CD4-positive, alpha-beta T cell treated with Interleukin-4 for 4 hours (primary cell): ENCODE data around the gene TENM4.

ENCODE experiments used
- DNase-seq: peaks from one replicate; pipeline ENCODE4 v3.0.0-alpha.2; 2020

TENM4 gene

GRCh38 chr11:79076526-79077115 lies 364.2 kb downstream of the TENM4 start:
- peak; percentile 4 for DNase-seq

GRCh38 chr11:79074547-79074946 lies 366.3 kb downstream of the TENM4 start:
- DNase-seq: no peak

DNA sequence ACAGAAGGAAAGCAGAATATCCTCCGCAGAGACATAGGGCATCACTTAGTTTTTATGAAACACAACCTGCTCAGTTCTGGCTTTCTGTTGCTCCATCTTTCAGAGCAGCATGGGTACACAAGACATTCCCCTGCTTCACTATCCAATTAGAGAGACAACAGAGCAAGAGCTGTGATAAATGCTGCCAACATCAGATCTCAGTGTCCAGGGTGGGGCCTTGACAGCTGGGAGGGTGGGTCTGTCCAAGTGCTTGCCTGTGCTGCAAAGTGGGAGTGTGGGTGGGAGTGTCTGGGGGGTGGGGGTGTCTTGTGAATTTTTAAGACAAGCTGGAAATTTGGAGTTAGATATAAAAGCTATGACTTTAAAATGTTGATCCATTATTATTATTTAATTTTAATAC lies 369.6 kb downstream of the TENM4 start:
- DNase-seq: no peak

DNA sequence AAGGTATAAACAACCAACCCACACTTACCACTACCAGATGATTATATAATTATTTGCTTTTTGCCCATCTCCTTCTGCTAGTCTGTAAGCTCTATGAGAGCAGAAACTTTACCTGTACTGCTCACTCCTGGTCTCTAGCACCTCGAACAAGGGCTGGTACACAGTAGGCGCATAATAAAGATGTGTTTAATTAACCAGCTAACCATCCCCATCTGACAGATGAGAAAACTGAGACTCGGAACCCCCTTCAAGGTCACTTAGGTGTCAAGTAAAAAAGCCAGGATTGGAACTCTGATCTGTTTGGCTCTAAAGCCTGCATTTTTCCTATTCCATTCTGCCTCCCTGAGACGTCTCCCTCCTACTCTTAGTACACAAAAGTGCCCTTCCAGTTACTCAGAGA lies 370.3 kb downstream of the TENM4 start:
- no peak for DNase-seq

DNA sequence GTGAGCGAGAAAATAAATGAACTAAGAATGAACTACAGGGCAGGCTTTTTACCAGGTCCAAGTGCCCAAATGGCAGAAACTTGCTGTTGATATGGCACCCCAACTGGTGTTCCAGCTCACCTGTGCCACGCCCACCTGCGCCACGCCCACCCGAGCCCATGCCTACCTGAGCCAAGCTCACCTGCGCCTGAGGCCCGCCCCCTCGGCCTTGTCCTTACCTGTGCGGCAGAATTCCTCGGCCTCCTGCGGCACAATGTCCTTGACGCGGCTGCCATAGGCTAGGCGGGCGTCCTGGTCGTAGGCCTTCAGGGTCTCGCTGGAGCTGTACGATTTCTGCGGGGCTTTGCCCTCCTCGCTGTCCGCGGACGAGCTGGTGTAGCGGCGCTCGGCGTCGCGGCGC lies 371.3 kb downstream of the TENM4 start:
- DNase-seq: no peak

GRCh38 chr11:79068356-79068755 lies 372.5 kb downstream of the TENM4 start:
- no peak for DNase-seq

- DNase-seq: no peak
These were observed 373.5 kb downstream of the TENM4 start for GRCh38 chr11:79067352-79067679.

DNA sequence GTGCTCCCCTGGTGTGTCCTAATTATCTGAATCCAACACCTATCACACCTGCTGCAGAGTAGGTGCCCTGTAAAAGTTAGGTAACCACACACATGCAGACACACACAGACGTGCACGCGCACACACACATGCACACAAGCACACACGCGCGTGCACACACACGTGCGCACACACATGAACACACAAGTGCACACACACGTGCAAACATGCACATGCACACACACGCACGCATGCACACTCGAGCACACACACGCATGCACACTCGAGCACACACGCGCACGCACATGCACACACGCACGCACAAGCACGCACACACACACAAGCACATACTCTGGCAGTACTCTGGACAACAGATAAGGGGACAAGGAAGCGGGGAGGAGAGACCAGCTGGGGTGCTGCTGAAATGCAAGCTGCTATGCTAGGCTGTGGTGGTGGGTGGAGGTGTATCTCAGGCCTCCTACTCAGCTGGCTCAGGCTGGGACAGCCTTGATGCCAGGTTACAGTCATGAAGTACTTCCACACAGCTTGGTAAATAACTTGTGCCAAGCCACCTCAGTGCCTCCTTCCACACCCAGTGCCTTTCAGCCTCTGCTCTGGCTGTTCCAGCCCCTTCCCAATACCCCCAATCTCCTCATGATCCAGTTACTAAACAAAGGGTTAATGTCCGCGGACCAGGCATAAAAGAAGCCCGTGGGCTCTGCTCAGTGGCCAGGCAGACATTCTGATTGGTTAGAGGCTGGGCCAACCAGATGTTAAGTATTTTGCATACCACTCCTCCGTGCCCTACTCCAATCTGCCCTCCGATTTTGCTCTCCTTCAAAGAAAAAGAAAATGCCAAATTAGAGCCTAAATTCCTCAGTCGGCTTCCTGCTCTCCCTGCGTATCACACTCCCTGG lies 374.1 kb downstream of the TENM4 start:
- DNase-seq: no peak

DNA sequence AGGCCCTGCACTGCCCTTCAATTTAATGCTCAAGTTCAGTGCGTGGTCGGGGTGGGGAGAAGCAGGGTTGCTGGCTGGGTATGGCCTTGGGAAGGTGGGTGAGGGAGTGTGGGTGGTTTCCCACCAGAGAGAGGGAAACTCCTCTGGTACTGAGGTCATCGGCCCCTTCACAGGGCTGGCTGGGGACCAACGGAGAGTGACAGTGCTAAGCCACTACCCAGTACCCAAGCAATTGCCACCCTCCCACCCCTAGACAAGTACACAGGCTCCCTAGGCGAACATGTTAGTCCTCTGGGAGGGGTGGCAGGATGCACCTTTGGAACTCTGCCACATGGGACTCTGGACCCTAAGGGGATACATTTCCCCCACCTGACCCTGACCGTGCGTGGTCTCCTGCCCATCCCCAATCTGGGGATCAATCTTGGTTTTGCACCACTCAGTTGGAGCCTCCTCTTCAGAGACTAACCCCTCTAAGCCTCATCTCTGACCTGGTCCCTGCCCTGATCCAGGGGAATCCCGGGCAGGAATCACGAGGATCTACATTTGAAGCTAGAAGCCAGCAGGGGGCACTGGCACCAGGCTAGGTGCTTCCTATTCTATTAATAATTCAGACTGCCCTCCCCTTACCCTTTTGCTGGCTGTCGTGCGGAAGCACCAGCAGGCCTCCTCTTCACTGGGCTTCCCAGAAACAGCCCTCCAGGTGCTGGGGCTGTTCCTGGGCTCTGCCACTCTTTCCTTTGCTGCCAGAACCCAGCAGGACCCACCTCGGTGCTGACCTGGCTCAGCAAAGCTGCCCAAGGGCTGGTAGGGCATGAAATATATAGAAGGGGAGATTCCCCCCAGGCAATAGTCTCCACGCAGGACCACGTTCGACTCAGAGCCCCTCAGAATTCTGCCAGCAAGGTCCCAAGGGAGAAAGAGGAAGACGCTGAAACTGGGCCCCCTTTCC lies 377.7 kb downstream of the TENM4 start:
- DNase-seq: no peak

DNA sequence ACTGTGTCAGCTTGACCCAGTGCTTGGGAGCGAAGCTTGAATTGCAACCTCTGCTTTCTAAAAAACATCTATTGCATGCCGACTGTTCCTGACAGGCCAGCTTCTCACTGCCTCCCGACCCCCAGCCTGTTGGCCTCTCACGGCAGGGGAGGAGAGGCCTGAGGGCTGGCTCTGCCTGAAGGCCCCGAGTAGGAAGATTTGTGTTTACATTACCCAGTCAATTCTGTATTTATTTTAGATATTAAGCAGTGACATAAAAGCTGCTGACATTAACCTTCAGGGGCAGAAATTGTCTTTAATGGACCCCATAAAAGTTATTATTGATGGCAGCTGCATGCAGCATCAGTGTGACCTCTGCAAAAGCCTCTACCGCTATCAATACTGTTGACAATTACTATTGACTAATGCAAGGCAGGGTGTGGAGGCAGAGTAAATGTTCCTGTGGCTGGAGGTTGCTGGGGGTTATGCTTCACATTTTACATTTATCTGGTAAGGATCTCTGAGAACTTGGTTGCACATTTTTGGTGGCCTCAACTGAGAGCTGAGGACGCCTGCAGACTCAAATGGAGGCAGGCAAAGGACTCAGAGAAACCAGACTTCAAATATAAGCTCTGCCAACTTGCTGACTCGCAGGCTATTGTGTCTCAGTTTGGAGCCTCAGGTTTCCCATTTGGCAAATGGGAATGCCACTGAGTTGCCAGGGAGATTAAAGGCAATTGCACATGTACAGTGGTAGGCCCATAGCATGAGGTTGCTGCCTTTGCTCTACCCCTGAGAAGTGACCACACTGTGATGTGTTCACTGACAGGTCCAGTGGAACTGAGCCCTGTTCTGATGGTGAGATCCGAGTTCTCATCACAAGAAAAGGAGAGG lies 380.5 kb downstream of the TENM4 start:
- no peak for DNase-seq

- DNase-seq: no peak
These were observed 381.7 kb downstream of the TENM4 start for GRCh38 chr11:79059141-79059540.

GRCh38 chr11:79055856-79056631 lies 384.8 kb downstream of the TENM4 start:
- no peak for DNase-seq

GRCh38 chr11:79054636-79055035 lies 386.2 kb downstream of the TENM4 start:
- no peak for DNase-seq

DNA sequence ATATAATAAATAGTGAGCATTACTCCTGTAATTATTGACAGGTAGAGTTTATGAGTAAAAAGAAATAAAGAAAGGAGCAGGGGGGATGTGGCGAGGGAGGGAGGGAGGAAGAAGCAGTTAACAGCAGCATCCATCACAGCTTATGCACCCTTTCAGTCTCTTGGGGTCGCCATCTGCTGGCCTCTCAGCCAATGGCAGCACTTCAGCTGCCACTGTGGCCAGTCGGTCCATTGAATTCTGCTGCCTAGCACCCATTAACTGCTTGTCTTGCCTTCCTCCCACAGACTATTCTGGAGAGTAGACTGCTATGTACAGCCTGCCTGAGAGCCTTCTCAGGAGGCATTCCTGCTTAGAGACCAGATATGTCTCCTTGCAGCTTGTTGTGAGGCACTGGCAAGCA lies 388.3 kb downstream of the TENM4 start:
- no peak for DNase-seq

DNA sequence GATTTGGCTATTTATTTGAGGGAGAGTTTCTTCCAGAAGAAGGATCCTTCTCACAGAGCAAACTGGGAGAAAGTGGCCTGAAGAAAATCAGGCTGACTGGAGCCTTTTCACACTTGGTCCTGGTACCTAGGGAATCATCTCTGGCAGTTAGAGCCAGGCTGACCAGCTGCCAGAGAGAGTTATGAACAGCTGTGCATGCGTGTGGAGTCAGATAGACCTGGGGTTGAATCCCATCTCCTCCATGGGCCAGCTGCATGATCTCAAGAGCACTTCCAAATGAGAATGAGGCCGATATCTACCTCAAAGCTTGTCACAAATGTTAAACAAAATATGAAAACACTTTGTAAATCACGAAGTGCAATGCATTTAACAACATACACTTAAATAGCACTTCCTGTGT lies 390.0 kb downstream of the TENM4 start:
- no peak for DNase-seq

- no peak for DNase-seq
These were observed 391.1 kb downstream of the TENM4 start for GRCh38 chr11:79049741-79050179.

- DNase-seq: no peak
These were observed 392.9 kb downstream of the TENM4 start for GRCh38 chr11:79047980-79048379.

- no peak for DNase-seq
These were observed 393.5 kb downstream of the TENM4 start for GRCh38 chr11:79047321-79047720.

DNA sequence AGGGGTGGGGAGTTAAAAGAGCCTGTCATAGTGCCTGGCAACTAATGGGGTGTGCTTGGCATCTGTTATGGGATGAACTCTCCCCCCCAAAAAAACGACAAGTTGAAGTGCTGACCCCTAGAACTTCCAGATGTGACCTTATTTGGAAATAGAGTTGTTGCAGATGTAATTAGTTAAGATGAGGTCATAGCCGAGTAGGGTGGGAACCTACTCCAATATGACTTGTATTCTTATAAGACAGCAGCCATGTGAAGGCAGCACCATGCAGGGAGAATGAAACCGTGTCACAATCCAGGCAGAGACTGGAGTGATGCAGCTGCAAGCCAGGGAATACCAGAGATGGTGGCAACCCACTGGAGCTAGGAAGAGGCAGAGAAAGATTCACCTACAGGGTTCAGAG lies 394.5 kb downstream of the TENM4 start:
- DNase-seq: no peak

GRCh38 chr11:79045800-79046304 lies 395.0 kb downstream of the TENM4 start:
- no peak for DNase-seq

DNA sequence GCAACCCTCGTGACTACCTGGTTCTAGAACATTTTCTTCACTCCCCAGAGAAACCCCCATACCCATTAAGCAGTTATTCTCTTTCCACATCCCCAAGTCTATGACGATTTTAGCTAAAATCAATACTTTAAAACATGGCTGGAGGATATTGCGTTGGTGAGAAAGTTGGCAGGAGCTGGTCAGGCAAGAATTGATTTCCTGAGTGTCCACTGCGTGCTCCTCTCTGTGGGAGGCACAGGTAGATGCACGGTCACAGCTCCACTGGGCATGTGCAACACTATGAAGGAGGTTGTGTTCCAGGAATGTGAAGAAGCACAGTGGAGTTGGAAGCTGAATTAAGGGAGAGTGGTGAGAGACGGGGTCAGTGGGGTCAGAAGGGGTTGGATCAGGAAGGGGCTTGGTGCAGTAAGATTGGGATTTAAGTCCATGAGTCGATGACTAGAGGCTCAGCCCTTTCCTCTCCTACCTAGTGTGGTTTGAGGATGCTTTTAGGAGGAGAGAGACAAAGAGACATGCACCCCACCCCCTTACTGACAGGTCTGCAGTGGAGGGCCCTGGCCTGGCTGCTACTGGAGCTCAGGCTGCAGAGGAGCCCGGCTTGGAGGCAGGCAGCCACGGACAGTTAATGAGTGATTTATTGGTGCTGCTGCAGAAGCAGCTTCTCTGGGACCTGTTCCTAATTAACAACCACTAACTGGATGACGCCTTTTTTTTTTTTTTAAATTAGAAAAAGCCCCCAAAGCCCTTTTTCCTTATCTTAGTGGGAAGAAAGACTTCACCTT lies 395.6 kb downstream of the TENM4 start:
- DNase-seq: no peak
